H1 (cell line): ENCODE results near the gene RBBP5. TPM values are rescaled to one million over a fixed set of nuclear protein-coding genes. Genes with fewer than 3 reads are reported as not detected.

Experiments
- CTCF ChIA-PET: fragments of 300-600 bp; sonication (Branson Sonifier 250); formaldehyde crosslinking; loops from one replicate; lab custom pipeline; 2021; ENCODE audit not compliant: partially characterized antibody; lab: Charles Lee
- POLR2A ChIA-PET: fragments of 300-600 bp; sonication (Branson Sonifier 250); formaldehyde crosslinking; loops from one replicate; lab custom pipeline; 2021; ENCODE audit warnings: inconsistent platforms; ENCODE audit not compliant: partially characterized antibody; lab: Charles Lee
- DNase-seq, 2 experiments: peaks; one replicate each; pipeline versions ENCODE4 v3.0.0 to v3.0.0-alpha.2; 2010 to 2022; ENCODE audit warnings: low spot score in 2 of 2, low read depth in 1 of 2, mixed read lengths in 1 of 2
- FAIRE-seq: peaks from 2 replicates; lab custom pipeline; 2011; peaks lifted over from hg19 to GRCh38; lab: Jason Lieb, UNC
- H2AFZ ChIP-seq: 2 replicates; pipeline ENCODE4 v1.8.1; 2012; ENCODE audit warnings: low read length, inconsistent platforms
- H2AK5ac ChIP-seq: 2 replicates; pipeline ENCODE4 v1.6.1; 2013; ENCODE audit warnings: low read depth, low read length
- H2BK120ac ChIP-seq: replicated peaks from 2 replicates; pipeline ENCODE3; 2013; ENCODE audit warnings: low read depth, low read length, inconsistent platforms
- H2BK12ac ChIP-seq: 2 replicates; pipeline ENCODE4 v1.6.1; 2013; ENCODE audit warnings: low read depth, low read length
- H2BK15ac ChIP-seq: 2 replicates; pipeline ENCODE4 v1.6.1; 2013; ENCODE audit warnings: low read length
- H2BK20ac ChIP-seq: 2 replicates; pipeline ENCODE4 v1.6.1; 2013; ENCODE audit warnings: low read length
- H2BK5ac ChIP-seq: 2 replicates; pipeline ENCODE4 v1.6.1; 2013; ENCODE audit warnings: low read depth, low read length
- H3K14ac ChIP-seq: 2 replicates; pipeline ENCODE4 v1.6.1; 2013; ENCODE audit warnings: inconsistent platforms; ENCODE audit not compliant: insufficient read length
- H3K18ac ChIP-seq: 2 replicates; pipeline ENCODE4 v1.6.1; 2013; ENCODE audit warnings: low read length; ENCODE audit errors: extremely low read depth
- H3K23ac ChIP-seq: 2 replicates; pipeline ENCODE4 v1.6.1; 2013; ENCODE audit warnings: inconsistent platforms; ENCODE audit not compliant: insufficient read length
- H3K23me2 ChIP-seq: 2 replicates; pipeline ENCODE4 v1.6.1; 2013; ENCODE audit warnings: low read depth, low read length
- H3K27ac ChIP-seq: 2 replicates; pipeline ENCODE4 v1.6.1; 2011; ENCODE audit warnings: low read depth, low read length, inconsistent platforms
- H3K27me3 ChIP-seq, 4 experiments: replicated peaks in 1 of 4; 1 replicate in 1 of 4; 2 replicates in 3 of 4; pipeline versions ENCODE4 v1.6.1 to v1.8.1; 2011 to 2013; ENCODE audit warnings: low read length in 3 of 4, mild to moderate bottlenecking in 3 of 4, inconsistent platforms in 2 of 4, mixed read lengths in 2 of 4, moderate library complexity in 1 of 4; ENCODE audit not compliant: control insufficient read depth in 3 of 4, insufficient read depth in 3 of 4; ENCODE audit errors: extremely low read depth in 1 of 4
- H3K36me3 ChIP-seq, 4 experiments: 2 replicates each; pipeline versions ENCODE4 v1.6.1 to v1.8.1; 2011 to 2013; ENCODE audit warnings: mild to moderate bottlenecking in 4 of 4, low read length in 3 of 4, moderate library complexity in 2 of 4, control low read depth in 1 of 4, inconsistent platforms in 1 of 4; ENCODE audit not compliant: insufficient read depth in 4 of 4, control insufficient read depth in 2 of 4
- H3K4ac ChIP-seq: replicated peaks from 2 replicates; pipeline ENCODE3; 2013; ENCODE audit warnings: low read length, low read depth, mixed read lengths, inconsistent platforms; ENCODE audit not compliant: insufficient read length
- H3K4me1 ChIP-seq, 4 experiments: replicated peaks in 1 of 4; 1 replicate in 1 of 4; 2 replicates in 3 of 4; pipeline versions ENCODE4 v1.6.1 to v1.8.1; 2011 to 2013; ENCODE audit warnings: low read length in 3 of 4, inconsistent platforms in 2 of 4, mixed read lengths in 1 of 4; ENCODE audit not compliant: insufficient read depth in 4 of 4, control insufficient read depth in 3 of 4
- H3K4me2 ChIP-seq, 2 experiments: 2 replicates each; pipeline versions ENCODE4 v1.6.1 to v1.8.1; 2011 to 2013; ENCODE audit warnings: low read depth in 2 of 2, low read length in 2 of 2, control low read depth in 1 of 2, inconsistent platforms in 1 of 2, mild to moderate bottlenecking in 1 of 2; ENCODE audit not compliant: insufficient read depth in 1 of 2
- H3K4me3 ChIP-seq, 4 experiments: fragments of 200-600, 300-600 bp in 1 of 4; sonication (generic), shearing (Covaris generic), sonication (Bioruptor Twin) in 1 of 4; 2 replicates each; pipeline versions ENCODE4 v1.5.1 to v1.8.1; 2011 to 2016; ENCODE audit warnings: low read length in 4 of 4, low read depth in 3 of 4, control low read depth in 2 of 4, inconsistent platforms in 2 of 4, mild to moderate bottlenecking in 2 of 4, mixed read lengths in 1 of 4, moderate library complexity in 1 of 4; ENCODE audit not compliant: insufficient read depth in 2 of 4; ENCODE audit errors: extremely low read depth in 1 of 4
- H3K56ac ChIP-seq: replicated peaks from 2 replicates; pipeline ENCODE3; 2013; ENCODE audit warnings: low read depth, mild to moderate bottlenecking, mixed read lengths, low read length, inconsistent platforms; ENCODE audit not compliant: insufficient read length
- H3K79me1 ChIP-seq: 2 replicates; pipeline ENCODE4 v1.6.1; 2013; ENCODE audit warnings: low read depth, low read length, control low read depth
- H3K79me2 ChIP-seq, 2 experiments: 2 replicates each; pipeline versions ENCODE4 v1.6.1 to v1.8.1; 2012 to 2013; ENCODE audit warnings: low read length in 2 of 2, mild to moderate bottlenecking in 2 of 2, inconsistent platforms in 1 of 2; ENCODE audit not compliant: insufficient read depth in 2 of 2, control insufficient read depth in 1 of 2
- H3K9ac ChIP-seq, 4 experiments: replicated peaks in 1 of 4; 1 replicate in 1 of 4; 2 replicates in 3 of 4; pipeline versions ENCODE4 v1.6.1 to v1.8.1; 2011 to 2013; ENCODE audit warnings: low read depth in 3 of 4, low read length in 3 of 4, control low read depth in 2 of 4, mild to moderate bottlenecking in 2 of 4, moderate library complexity in 2 of 4, inconsistent platforms in 1 of 4; ENCODE audit errors: extremely low read depth in 1 of 4
- H3K9me3 ChIP-seq, 2 experiments: 2 replicates each; pipeline versions ENCODE4 v1.6.1 to v1.8.1; 2012 to 2013; ENCODE audit warnings: mild to moderate bottlenecking in 2 of 2, moderate library complexity in 2 of 2, control low read depth in 1 of 2, inconsistent platforms in 1 of 2, low read depth in 1 of 2, low read length in 1 of 2, mixed read lengths in 1 of 2; ENCODE audit not compliant: insufficient read depth in 2 of 2
- H4K20me1 ChIP-seq, 2 experiments: replicated peaks in 1 of 2; 2 replicates each; pipeline versions ENCODE3 to v1.8.1; 2011 to 2013; ENCODE audit warnings: inconsistent platforms in 2 of 2, low read length in 2 of 2, mild to moderate bottlenecking in 1 of 2; ENCODE audit not compliant: insufficient read depth in 2 of 2, control insufficient read depth in 1 of 2
- H4K5ac ChIP-seq: 2 replicates; pipeline ENCODE4 v1.6.1; 2013; ENCODE audit warnings: low read length, low read depth, mixed read lengths, inconsistent platforms; ENCODE audit not compliant: insufficient read length
- H4K8ac ChIP-seq: 2 replicates; pipeline ENCODE4 v1.8.0; 2013; ENCODE audit warnings: mild to moderate bottlenecking, moderate library complexity, low read length, inconsistent platforms; ENCODE audit not compliant: insufficient read depth; ENCODE audit errors: extremely low read depth
- H4K91ac ChIP-seq: replicated peaks from 2 replicates; pipeline ENCODE3; 2013; ENCODE audit warnings: low read length, mixed read lengths, inconsistent platforms; ENCODE audit not compliant: insufficient read length
- HDAC6 ChIP-seq: IDR thresholded peaks from one replicate; pipeline ENCODE4 v1.7.1; 2012; ENCODE audit warnings: low read depth, mild to moderate bottlenecking, inconsistent platforms, low read length, moderate library complexity
- POLR2AphosphoS5 ChIP-seq: IDR thresholded peaks from 2 replicates; pipeline ENCODE4 v1.6.1; 2011; ENCODE audit warnings: low read depth, low read length
- RAD21 ChIP-seq, 2 experiments: IDR thresholded peaks in 1 of 2; conservative IDR thresholded peaks in 1 of 2; 2 replicates each; pipeline ENCODE4 v1.6.1; 2011; ENCODE audit warnings: low read depth in 2 of 2, low read length in 2 of 2, improper control_type of control experiment in 1 of 2, inconsistent platforms in 1 of 2, mild to moderate bottlenecking in 1 of 2, moderate library complexity in 1 of 2
- RBBP5 ChIP-seq: IDR thresholded peaks from 2 replicates; pipeline ENCODE4 v1.7.1; 2012; ENCODE audit warnings: low read depth, mild to moderate bottlenecking, inconsistent platforms, low read length, moderate library complexity, borderline replicate concordance
- RFX5 ChIP-seq: IDR thresholded peaks from 2 replicates; pipeline ENCODE4 v1.6.1; 2011; ENCODE audit warnings: low read depth, low read length, improper control_type of control experiment, borderline replicate concordance
- ZNF274 ChIP-seq: IDR thresholded peaks from 2 replicates; pipeline ENCODE4 v1.7.0; 2012; ENCODE audit warnings: low read length, borderline replicate concordance; ENCODE audit errors: extremely low read depth
- WGBS, 2 experiments: shearing (Covaris generic) in 1 of 2; methylation state at CpG; one replicate each; pipeline versions ENCODE4 v1.1.6 to v1.1.7; 2013 to 2015; ENCODE audit warnings: low lambda C conversion rate in 2 of 2, mixed read lengths in 2 of 2, inconsistent platforms in 1 of 2, low coverage in 1 of 2, missing lambda C conversion rate in 1 of 2; ENCODE audit not compliant: insufficient replicate concordance in 2 of 2, insufficient coverage in 1 of 2, insufficient read length in 1 of 2; ENCODE audit errors: extremely low coverage in 1 of 2, missing lambda C conversion rate in 1 of 2; 5-methylcytosine and 5-hydroxymethylcytosine counted together
- polyA plus RNA-seq, 7 experiments: library from polyadenylated mRNA; depleted of rRNA in 3 of 7; stranded (reverse) in 5 of 7; unstranded in 2 of 7; fragments of >200 nt in 5 of 7; fragments of 200-250 nt in 2 of 7; gene quantifications; 1 replicate in 5 of 7; 2 replicates in 1 of 7; 4 replicates in 1 of 7; pipeline versions ENCODE4 v1.2.1 to v1.2.3, GENCODE V29; 2011 to 2013; ENCODE audit warnings: missing spikeins in 2 of 7, mixed read lengths in 2 of 7
- total RNA-seq: library from RNA; stranded (reverse); fragmentation: NEBNext Ultra II Directional; extraction: Animal tissue kit (Norgen Biotek cat#: 25700); gene quantifications from 2 replicates; pipeline ENCODE4 v1.2.1, GENCODE V29; 2021
- TF ChIP-seq, protein P1 (sequence below): IDR thresholded peaks from 2 replicates; pipeline ENCODE4 v1.6.1; 2012; ENCODE audit warnings: inconsistent platforms

Gene RBBP5
- total and polyA plus RNA-seq, 2 of the 8 experiments (the other 6 are each of a cell fraction or from before 2014, with no cell fraction given), result 6.7 to 21.5 TPM

DNA sequence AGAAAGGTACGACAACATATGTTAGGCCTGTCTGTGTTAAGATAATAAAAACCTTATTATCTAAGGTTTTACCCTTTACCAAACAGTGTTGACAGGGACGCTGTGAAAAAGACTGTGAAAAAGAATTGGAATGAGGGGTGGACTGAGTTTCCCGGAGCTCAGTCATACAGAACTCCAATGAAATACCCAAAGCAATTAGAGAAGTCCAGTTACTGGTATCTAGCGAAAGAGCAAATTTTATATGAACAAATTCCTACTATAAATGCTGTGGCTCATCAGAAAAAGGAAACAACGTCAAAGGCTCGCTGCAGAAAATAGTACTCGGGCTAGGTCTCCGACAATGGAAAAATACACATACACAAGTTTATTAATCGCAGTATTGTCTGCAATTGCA, 708 bp upstream of the RBBP5 start:
- Histone ChIP-seq H2BK5ac (no peak overlapping the region; the same call in 1 of the 2 replicates), H2BK12ac (no peak overlapping the region), H3K4me2 (peak overlapping the region; percentile 79 to 92), H3K23me2 (peaks cover 5% of the 10 kb centered on the region; the same call in 1 of the 2 replicates), H4K5ac (peak overlapping the region; percentile 54), H3K9ac (peak overlapping the region in 2 of 4 experiments; percentile 48 to 95; a peak in 4 of 7 replicates), H3K56ac (no peak overlapping the region), H4K91ac (no peak overlapping the region), H3K18ac (no peak overlapping the region), H3K14ac (no peak overlapping the region), H3K79me2 (peaks cover 10 to 37% of the 10 kb centered on the region in 2 experiments), H2BK20ac (no peak overlapping the region), H2AK5ac (no peak overlapping the region), H3K27me3 (no peaks in the 10 kb centered on the region), H3K27ac (no peak overlapping the region), H3K23ac (no peak overlapping the region), H3K4ac (no peak overlapping the region), H2BK15ac (no peak overlapping the region), H3K9me3 (no peaks in the 10 kb centered on the region), H4K8ac (no peak overlapping the region), H3K79me1 (peaks cover 5% of the 10 kb centered on the region; the same call in 1 of the 2 replicates), H3K4me1 (peaks cover 0 to 9% (median 5%) of the 10 kb centered on the region in 4 experiments; a peak in 3 of 7 replicates), H2AFZ (peak overlapping the region; percentile 36), H2BK120ac (no peak overlapping the region), H3K4me3 (peak overlapping the region; percentile 89 to 100 (median 97); a peak in 7 of 8 replicates), H3K36me3 (no peaks in the 10 kb centered on the region), H4K20me1 (no peaks in the 10 kb centered on the region)
- TF ChIP-seq RFX5 (no peak), POLR2AphosphoS5 (no peak), HDAC6 (no peak), RBBP5 (no peak), RAD21 (IDR thresholded peaks at IDR 0.05 in 1 of 2, conservative IDR thresholded peaks at IDR 0.05 in 1 of 2; ENCODE audit: low read depth in 2 of 2, low read length in 2 of 2) (no peak), ZNF274 (no peak)
- TF ChIP-seq, protein P1, sequence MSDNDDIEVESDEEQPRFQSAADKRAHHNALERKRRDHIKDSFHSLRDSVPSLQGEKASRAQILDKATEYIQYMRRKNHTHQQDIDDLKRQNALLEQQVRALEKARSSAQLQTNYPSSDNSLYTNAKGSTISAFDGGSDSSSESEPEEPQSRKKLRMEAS, result no peak
- POLR2A ChIA-PET, result interaction anchor here (1.0 to 2.7 kb wide), 6 partner anchors 10 to 29 kb away, joined by 3 to 21 read pairs (median 6); no protein-coding TSS in a partner anchor
- WGBS, 2 experiments, result 52% methylated on average over 9 of the region's 9 CpGs; no CpG with 5 or more reads in 1 of the 2 experiments
- CTCF ChIA-PET, result interaction anchor here (0.8 to 6.0 kb wide), 21 partner anchors 8 to 151 kb away, joined by 3 to 46 read pairs (median 4); partner anchors contain the start of gene TMCC2
- no peak for FAIRE-seq
- DNase-seq, result no peak
